OCI-LY7 (cell line): ENCODE measurements around the gene DUOXA1. TPM values are rescaled to one million over a fixed set of nuclear protein-coding genes. Genes with fewer than 3 reads are reported as not detected.
A peak's percentile ranks its signal among the peaks of the same experiment; 100 is the strongest.

Experiments
- Bru-seq: library from RNA; stranded (reverse); fragments of 400-500 nt; gene quantifications from one replicate; lab custom pipeline; 2021; lab: Mats Ljungman, UMichigan
- BruChase-seq, 2 experiments: library from RNA; stranded (reverse); fragments of 400-500 nt; gene quantifications; one replicate each; lab custom pipeline; 2021; lab: Mats Ljungman, UMichigan
- BruUV-seq: library from RNA; stranded (reverse); fragments of 400-500 nt; replicated peaks from 2 replicates; lab custom pipeline; 2021; lab: Mats Ljungman, UMichigan
- CTCF ChIA-PET: fragments of 300-600 bp; sonication (Branson Sonifier 250); formaldehyde crosslinking; loops from one replicate; lab custom pipeline; 2022; ENCODE audit warnings: antibody characterized with exemption; ENCODE audit not compliant: unreplicated experiment; lab: Charles Lee
- POLR2A ChIA-PET: fragments of 300-600 bp; sonication (Branson Sonifier 250); formaldehyde crosslinking; loops from one replicate; lab custom pipeline; 2022; ENCODE audit warnings: antibody characterized with exemption; lab: Charles Lee
- DNase-seq: peaks from one replicate; pipeline ENCODE4 v3.0.0-alpha.2; 2015; ENCODE audit warnings: low spot score
- H2AFZ ChIP-seq: fragments of 200-600 bp; sonication (generic), shearing (Covaris generic); 2 replicates; pipeline ENCODE4 v1.6.1; 2014; ENCODE audit warnings: mild to moderate bottlenecking, antibody characterized with exemption, low read length, moderate library complexity
- H3K27ac ChIP-seq: fragments of 200-600 bp; sonication (generic); 2 replicates; pipeline ENCODE4 v1.5.1; 2014; ENCODE audit warnings: mixed run types, low read depth, mild to moderate bottlenecking, moderate library complexity, low read length, inconsistent platforms; ENCODE audit not compliant: poor library complexity, severe bottlenecking
- H3K36me3 ChIP-seq: fragments of 200-600 bp; sonication (generic); 2 replicates; pipeline ENCODE4 v1.6.1; 2014; ENCODE audit warnings: mild to moderate bottlenecking, antibody characterized with exemption, low read length, moderate library complexity, mixed read lengths; ENCODE audit not compliant: insufficient read depth
- H3K4me1 ChIP-seq: fragments of 200-600 bp; sonication (generic); 2 replicates; pipeline ENCODE4 v1.5.1; 2014; ENCODE audit warnings: mild to moderate bottlenecking, low read length; ENCODE audit not compliant: insufficient read depth, poor library complexity, severe bottlenecking
- H3K4me2 ChIP-seq: fragments of 200-600 bp; sonication (generic); 2 replicates; pipeline ENCODE4 v1.6.1; 2014; ENCODE audit warnings: mild to moderate bottlenecking, low read length
- H3K4me3 ChIP-seq: fragments of 200-600 bp; sonication (generic); 2 replicates; pipeline ENCODE4 v1.5.1; 2014; ENCODE audit warnings: mild to moderate bottlenecking, low read depth, low read length; ENCODE audit not compliant: poor library complexity, severe bottlenecking
- H3K79me2 ChIP-seq: fragments of 200-600 bp; sonication (generic); 2 replicates; pipeline ENCODE4 v1.6.1; 2016; ENCODE audit warnings: low read depth, mild to moderate bottlenecking, low read length, moderate library complexity, mixed read lengths; ENCODE audit not compliant: insufficient read depth
- H3K9me2 ChIP-seq: fragments of 200-600 bp; sonication (generic); 2 replicates; pipeline ENCODE4 v1.6.1; 2016; ENCODE audit warnings: mild to moderate bottlenecking, low read length, mixed read lengths; ENCODE audit not compliant: insufficient read depth
- H3K9me3 ChIP-seq: fragments of 200-600 bp; sonication (generic); 2 replicates; pipeline ENCODE4 v1.6.1; 2014; ENCODE audit warnings: mild to moderate bottlenecking, mixed run types, low read length, mixed read lengths
- H4K20me1 ChIP-seq: fragments of 200-600 bp; sonication (generic); 2 replicates; pipeline ENCODE4 v1.6.1; 2014; ENCODE audit warnings: mild to moderate bottlenecking, antibody characterized with exemption, low read length, moderate library complexity, mixed read lengths; ENCODE audit not compliant: insufficient read depth
- EZH2phosphoT487 ChIP-seq: fragments of 200-600 bp; sonication (generic); IDR thresholded peaks from 2 replicates; pipeline ENCODE4 v1.6.1; 2018; ENCODE audit warnings: low read depth, borderline replicate concordance, mild to moderate bottlenecking, mixed run types, antibody characterized with exemption, low read length, moderate library complexity, mixed read lengths
- intact Hi-C: fragments of 100-400 bp; cut with micrococcal nuclease; formaldehyde crosslinking; loops from one replicate; pipeline ENCODE4 v1.10.0; 2022; ENCODE audit not compliant: unreplicated experiment
- long read RNA-seq: library from polyadenylated mRNA; stranded (forward); transcript quantifications from one replicate; pipeline ENCODE4 v2.0.0, GENCODE V29; 2022
- total RNA-seq, 2 experiments: library from RNA; depleted of rRNA in 1 of 2; stranded (reverse); fragments of >200 nt in 1 of 2; shearing (Covaris generic) in 1 of 2; gene quantifications; 2 replicates each; pipeline ENCODE4 v1.2.3, GENCODE V29; 2014 to 2022
- TF ChIP-seq, protein P1 (sequence below): fragments of 200-600 bp; sonication (generic); conservative IDR thresholded peaks from 2 replicates; pipeline ENCODE4 v1.5.1; 2014; ENCODE audit warnings: mild to moderate bottlenecking, antibody characterized with exemption, low read length, moderate library complexity, mixed read lengths

DUOXA1 gene, protein sequence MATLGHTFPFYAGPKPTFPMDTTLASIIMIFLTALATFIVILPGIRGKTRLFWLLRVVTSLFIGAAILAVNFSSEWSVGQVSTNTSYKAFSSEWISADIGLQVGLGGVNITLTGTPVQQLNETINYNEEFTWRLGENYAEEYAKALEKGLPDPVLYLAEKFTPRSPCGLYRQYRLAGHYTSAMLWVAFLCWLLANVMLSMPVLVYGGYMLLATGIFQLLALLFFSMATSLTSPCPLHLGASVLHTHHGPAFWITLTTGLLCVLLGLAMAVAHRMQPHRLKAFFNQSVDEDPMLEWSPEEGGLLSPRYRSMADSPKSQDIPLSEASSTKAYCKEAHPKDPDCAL
- total RNA-seq (2014; rRNA removed; shearing (Covaris generic)) = not detected in 2 replicates
- not detected in 2 replicates for total RNA-seq (2022)
- Bru-seq, nascent RNA = percentile 14 among the genes with signal in this experiment
- BruChase-seq, experiment 1, labeled RNA remaining after a 6-hour chase = percentile 20 among the genes with signal in this experiment
- percentile 20 among the genes with signal in this experiment for BruChase-seq, experiment 2, labeled RNA remaining after a 2-hour chase
- long read RNA-seq = 0 reads

DNA sequence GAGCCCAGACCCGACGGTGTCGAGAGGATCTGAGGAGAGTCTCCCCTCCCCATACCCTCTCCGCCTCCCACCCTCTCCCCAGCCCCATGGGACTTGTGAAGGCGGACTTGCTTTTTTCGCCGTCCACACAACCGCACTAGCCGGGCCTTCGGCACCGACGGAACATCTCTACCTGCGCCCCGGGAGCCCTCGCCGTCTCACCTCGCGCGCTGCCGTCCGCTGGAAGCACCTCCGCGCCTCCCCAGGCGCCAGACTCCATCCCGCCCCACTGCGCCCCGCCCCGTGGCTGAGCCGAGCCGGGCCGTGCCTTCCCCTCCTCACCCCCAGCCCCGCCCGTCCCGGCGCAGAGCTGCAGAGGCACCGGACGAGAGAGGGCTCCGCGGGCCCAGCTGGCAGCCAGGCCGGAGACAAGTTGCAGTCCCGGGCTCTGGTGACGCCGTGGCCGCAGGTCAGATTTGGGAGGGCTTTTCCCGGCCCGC is at the start of gene DUOXA1, which contains the start of gene DUOX1:
TSS of gene DUOXA1 (minus strand) at position 229 of the 479 bp plus-strand sequence. CDS start 6,865 bp downstream, outside the sequence.
TSS of gene DUOX1 (plus strand) at position 344 of the 479 bp plus-strand sequence. CDS start 1,973 bp downstream, outside the sequence.
- CTCF ChIA-PET = no interaction called here
- no peak within 1 kb of the TSS for H3K4me2 ChIP-seq

DNA sequence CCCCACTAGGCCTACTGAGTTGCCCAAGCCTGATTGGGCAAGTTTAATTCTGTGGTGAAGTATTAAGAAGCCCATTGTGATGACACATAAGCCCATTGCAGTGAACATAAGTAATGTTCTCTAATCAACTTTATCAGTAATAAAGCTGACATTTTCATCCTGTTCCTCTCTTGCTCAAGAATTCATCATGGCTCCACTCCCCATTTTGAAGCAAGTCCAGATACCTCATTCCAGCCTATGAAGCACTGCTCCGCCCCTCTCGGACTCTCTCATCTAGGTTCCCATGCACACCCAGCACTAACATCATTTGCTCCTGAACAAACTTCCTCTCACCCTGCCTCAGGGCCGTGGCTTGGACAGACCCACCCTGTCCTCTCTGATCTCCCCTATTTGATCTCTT is 47.6 kb upstream of the DUOXA1 start:
- DNase-seq = no peak
- Histone ChIP-seq H3K27ac (no peak overlapping the region), H2AFZ (no peak overlapping the region), H3K9me2 (no peaks in the 10 kb centered on the region), H3K4me2 (no peak overlapping the region), H3K36me3 (no peaks in the 10 kb centered on the region), H3K79me2 (no peaks in the 10 kb centered on the region), H3K9me3 (no peaks in the 10 kb centered on the region), H4K20me1 (no peaks in the 10 kb centered on the region), H3K4me1 (no peaks in the 10 kb centered on the region), H3K4me3 (no peak overlapping the region)
- ChIA-PET CTCF (no interaction called here), POLR2A (interaction anchor here (0.7 kb wide), 1 partner anchor 274 kb away, joined by 4 read pairs; no protein-coding TSS in a partner anchor)
- TF ChIP-seq EZH2phosphoT487 = no peak
- TF ChIP-seq, protein P1, sequence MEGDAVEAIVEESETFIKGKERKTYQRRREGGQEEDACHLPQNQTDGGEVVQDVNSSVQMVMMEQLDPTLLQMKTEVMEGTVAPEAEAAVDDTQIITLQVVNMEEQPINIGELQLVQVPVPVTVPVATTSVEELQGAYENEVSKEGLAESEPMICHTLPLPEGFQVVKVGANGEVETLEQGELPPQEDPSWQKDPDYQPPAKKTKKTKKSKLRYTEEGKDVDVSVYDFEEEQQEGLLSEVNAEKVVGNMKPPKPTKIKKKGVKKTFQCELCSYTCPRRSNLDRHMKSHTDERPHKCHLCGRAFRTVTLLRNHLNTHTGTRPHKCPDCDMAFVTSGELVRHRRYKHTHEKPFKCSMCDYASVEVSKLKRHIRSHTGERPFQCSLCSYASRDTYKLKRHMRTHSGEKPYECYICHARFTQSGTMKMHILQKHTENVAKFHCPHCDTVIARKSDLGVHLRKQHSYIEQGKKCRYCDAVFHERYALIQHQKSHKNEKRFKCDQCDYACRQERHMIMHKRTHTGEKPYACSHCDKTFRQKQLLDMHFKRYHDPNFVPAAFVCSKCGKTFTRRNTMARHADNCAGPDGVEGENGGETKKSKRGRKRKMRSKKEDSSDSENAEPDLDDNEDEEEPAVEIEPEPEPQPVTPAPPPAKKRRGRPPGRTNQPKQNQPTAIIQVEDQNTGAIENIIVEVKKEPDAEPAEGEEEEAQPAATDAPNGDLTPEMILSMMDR = no peak
- BruUV-seq = no TSS peak
- intact Hi-C loops = no loop called here

More for the DNA sequence above, at the start of gene DUOXA1, which contains the start of gene DUOX1:
- Histone ChIP-seq H3K4me3 (no peak within 1 kb of the TSS), H3K79me2 (no peaks in the 10 kb centered on the region), H3K27ac (no peak within 1 kb of the TSS), H3K9me3 (no peaks in the 10 kb centered on the region), H2AFZ (no peak within 1 kb of the TSS), H3K9me2 (no peaks in the 10 kb centered on the region), H3K4me1 (no peaks in the 10 kb centered on the region), H4K20me1 (no peaks in the 10 kb centered on the region), H3K36me3 (no peaks in the 10 kb centered on the region)
- intact Hi-C loops = loop anchor here (5.0 kb wide), 1 partner anchor 328 kb away; no protein-coding TSS in a partner anchor
- no TSS peak for BruUV-seq
- TF ChIP-seq, protein P1 = no peak
- TF ChIP-seq EZH2phosphoT487 = no peak
- DNase-seq = no peak
- POLR2A ChIA-PET = no interaction called here
